HEK293T (cell line): ENCODE measurements around the gene CLMN.

ENCODE experiments used
- BHLHE40 ChIP-seq: fragments of 450-650 bp; IDR thresholded peaks from 2 replicates; pipeline ENCODE4 v1.6.1; 2016; ENCODE audit warnings: mild to moderate bottlenecking, moderate library complexity, borderline replicate concordance
- FOXM1 ChIP-seq: fragments of 450-650 bp; IDR thresholded peaks from 2 replicates; pipeline ENCODE4 v1.6.1; 2017; ENCODE audit warnings: mild to moderate bottlenecking, borderline replicate concordance
- SP1 ChIP-seq: fragments of 450-650 bp; IDR thresholded peaks from 2 replicates; pipeline ENCODE4 v1.6.1; 2017
- SUZ12 ChIP-seq: fragments of 450-650 bp; IDR thresholded peaks from 2 replicates; pipeline ENCODE4 v1.6.1; 2016; ENCODE audit warnings: mild to moderate bottlenecking

DNA sequence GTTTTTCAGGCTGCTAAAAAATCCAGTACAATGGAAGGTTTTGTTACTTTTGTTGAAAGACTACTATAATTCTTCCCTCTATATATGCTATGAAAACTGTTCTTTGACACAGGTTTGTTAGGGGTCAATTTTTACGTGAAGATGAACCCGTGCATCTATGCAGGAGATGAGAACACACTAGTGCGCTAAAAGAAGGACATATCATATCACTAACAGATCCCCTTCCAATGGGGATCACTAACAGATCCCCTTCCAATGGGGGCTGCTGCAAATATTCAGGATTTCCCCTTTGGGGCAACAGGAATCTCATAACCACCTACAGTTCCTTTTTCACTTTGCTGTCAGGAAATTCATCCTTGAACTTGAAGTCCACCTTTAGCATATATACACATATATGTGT is 75.1 kb downstream of the CLMN start:
- no peak for TF ChIP-seq SUZ12
- no peak for TF ChIP-seq FOXM1
- no peak for TF ChIP-seq SP1
- TF ChIP-seq BHLHE40 = no peak
